Spleen (tissue), 11 donors: ENCODE measurements around the gene TTC7B. TPM values are rescaled to one million over a fixed set of nuclear protein-coding genes. Genes with fewer than 3 reads are reported as not detected.

ENCODE experiments used
- DNase-seq: peaks from one replicate; pipeline ENCODE4 v3.0.0-alpha.2; 2020
- H3K27ac ChIP-seq, 8 donors: fragments of 200-600 bp; sonication (generic) in 7 of 8; 1 replicate in 4 of 8; 2 replicates in 4 of 8; pipeline versions ENCODE4 v1.5.0 to v1.8.0; 2016 to 2021; ENCODE audit warnings: inconsistent platforms in 4 of 8, mild to moderate bottlenecking in 4 of 8, moderate library complexity in 1 of 8
- H3K27me3 ChIP-seq, 7 donors: fragments of 200-600 bp; sonication (generic) in 6 of 7; replicated peaks in 1 of 7; 1 replicate in 4 of 7; 2 replicates in 3 of 7; pipeline versions ENCODE4 v1.5.0 to v1.8.0; 2016 to 2021; ENCODE audit warnings: inconsistent platforms in 3 of 7, mild to moderate bottlenecking in 1 of 7
- H3K36me3 ChIP-seq, 6 donors: fragments of 200-600 bp; sonication (generic) in 5 of 6; 1 replicate in 4 of 6; 2 replicates in 2 of 6; pipeline versions ENCODE4 v1.5.0 to v1.8.0; 2016 to 2021; ENCODE audit warnings: inconsistent platforms in 2 of 6
- H3K4me1 ChIP-seq, 6 donors: fragments of 200-600 bp; sonication (generic) in 5 of 6; 1 replicate in 3 of 6; 2 replicates in 3 of 6; pipeline versions ENCODE4 v1.5.0 to v1.8.0; 2016 to 2021; ENCODE audit warnings: inconsistent platforms in 3 of 6
- H3K4me3 ChIP-seq, 8 donors: fragments of 200-600 bp; sonication (generic) in 7 of 8; 1 replicate in 4 of 8; 2 replicates in 4 of 8; pipeline versions ENCODE4 v1.5.0 to v1.8.0; 2016 to 2021; ENCODE audit warnings: inconsistent platforms in 4 of 8, mild to moderate bottlenecking in 4 of 8, moderate library complexity in 2 of 8
- H3K9me3 ChIP-seq, 8 donors: fragments of 200-600 bp; sonication (generic) in 7 of 8; 1 replicate in 4 of 8; 2 replicates in 4 of 8; pipeline versions ENCODE4 v1.5.0 to v1.8.0; 2016 to 2021; ENCODE audit warnings: inconsistent platforms in 4 of 8
- POLR2A ChIP-seq, 3 donors: fragments of 450-650 bp; IDR thresholded peaks; one replicate each; pipeline ENCODE4 v1.5.1; 2017; ENCODE audit warnings: antibody characterized with exemption in 3 of 3, mild to moderate bottlenecking in 1 of 3
- POLR2AphosphoS5 ChIP-seq, 3 donors: sonication (generic); formaldehyde crosslinking; IDR thresholded peaks; one replicate each; pipeline ENCODE4 v1.5.1; 2017; ENCODE audit warnings: antibody characterized with exemption in 3 of 3
- WGBS, 5 donors: extraction: QIAGEN DNeasy Blood & Tissue Kit in 3 of 5; methylation state at CpG; one replicate each; pipeline versions ENCODE4 v1.1.5 to v1.1.7; 2013 to 2018; 5-methylcytosine and 5-hydroxymethylcytosine counted together
- intact Hi-C: fragments of 100-400 bp; cut with DNase I; formaldehyde crosslinking; loops from one replicate; pipeline ENCODE4 v1.15.0; 2023; ENCODE audit warnings: low total_unique reads
- polyA plus RNA-seq, 3 donors: library from polyadenylated mRNA; stranded (reverse); fragments of 200-250 nt; gene quantifications; one replicate each; pipeline ENCODE4 v1.2.1, GENCODE V29; 2013
- total RNA-seq, 7 donors: library from RNA; depleted of rRNA in 3 of 7; stranded (reverse); fragments of >200 nt in 3 of 7; fragmentation: NEBNext Ultra II Directional in 4 of 7; extraction: Animal tissue kit (Norgen Biotek cat#: 25700) in 4 of 7; gene quantifications; one replicate each; pipeline versions ENCODE4 v1.1.0 to v1.2.1, GENCODE V29; 2016 to 2021
- TF ChIP-seq, protein P1 (sequence below), 11 experiments: fragments of 200-600 bp in 7 of 11; fragments of 450-650 bp in 4 of 11; sonication (generic) in 4 of 11; IDR thresholded peaks in 8 of 11; conservative IDR thresholded peaks in 3 of 11; 1 replicate in 7 of 11; 2 replicates in 4 of 11; pipeline versions ENCODE4 v1.4.0 to v1.8.0; 2016 to 2021; ENCODE audit warnings: antibody characterized with exemption in 11 of 11, inconsistent platforms in 4 of 11, mild to moderate bottlenecking in 1 of 11
- donor health status: healthy with polysubstance abuse.
- donor health status: DM: no; HTN: no; CAD: no; lungs with moderate emphysema.
- donor health status: DM: no; HTN: no; CAD: no.
- donor health status: Bipolar disorder and iron deficiency.
- donor health status: healthy.
- donor health status: DM: no; HTN: no; CAD: no.
- donor health status: DM: yes; HTN: yes; CAD: no.

TTC7B gene
- total and polyA plus RNA-seq, 10 donors, result 6.6 to 98.4 (median 62.6) TPM

DNA sequence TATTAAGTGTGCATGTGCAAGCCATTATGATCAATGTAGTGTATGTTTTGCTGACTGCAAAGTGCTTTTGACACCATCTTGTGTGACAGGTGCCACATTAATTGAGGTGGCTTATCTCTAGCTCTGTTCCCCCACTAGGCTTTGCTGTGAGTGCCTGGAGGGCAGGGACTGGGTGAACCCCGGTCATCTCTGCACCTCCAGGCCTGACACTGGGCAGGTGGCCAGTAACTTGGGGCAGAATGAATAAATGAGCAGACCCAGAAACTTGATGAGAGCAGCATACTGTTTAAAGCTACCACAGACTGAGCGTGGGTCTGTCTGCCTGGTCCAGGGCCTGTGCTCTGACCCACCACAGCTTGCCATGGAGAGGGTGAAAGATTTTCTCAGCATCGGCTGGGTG is 267.8 kb downstream of the TTC7B start:
- peaks cover 0 to 17% (median 0%) of the 10 kb centered on the region in 6 donors for H3K36me3 ChIP-seq
- H3K4me1 ChIP-seq, result peaks cover 0 to 15% (median 3%) of the 10 kb centered on the region in 6 donors
- peaks cover 0 to 5% (median 0%) of the 10 kb centered on the region in 8 donors for H3K9me3 ChIP-seq
- no peak overlapping the region for H3K27ac ChIP-seq
- WGBS, 5 donors, result 87 to 95% (median 92%) methylated on average over 3 of the region's 3 CpGs
- DNase-seq, result peak; percentile 43
- H3K4me3 ChIP-seq, result no peak overlapping the region
- no peaks in the 10 kb centered on the region for H3K27me3 ChIP-seq
- intact Hi-C loops, result no loop called here
- TF ChIP-seq POLR2A (IDR thresholded peaks at IDR 0.05), result no peak
- TF ChIP-seq POLR2AphosphoS5 (IDR thresholded peaks at IDR 0.05), result no peak
- TF ChIP-seq, protein P1, sequence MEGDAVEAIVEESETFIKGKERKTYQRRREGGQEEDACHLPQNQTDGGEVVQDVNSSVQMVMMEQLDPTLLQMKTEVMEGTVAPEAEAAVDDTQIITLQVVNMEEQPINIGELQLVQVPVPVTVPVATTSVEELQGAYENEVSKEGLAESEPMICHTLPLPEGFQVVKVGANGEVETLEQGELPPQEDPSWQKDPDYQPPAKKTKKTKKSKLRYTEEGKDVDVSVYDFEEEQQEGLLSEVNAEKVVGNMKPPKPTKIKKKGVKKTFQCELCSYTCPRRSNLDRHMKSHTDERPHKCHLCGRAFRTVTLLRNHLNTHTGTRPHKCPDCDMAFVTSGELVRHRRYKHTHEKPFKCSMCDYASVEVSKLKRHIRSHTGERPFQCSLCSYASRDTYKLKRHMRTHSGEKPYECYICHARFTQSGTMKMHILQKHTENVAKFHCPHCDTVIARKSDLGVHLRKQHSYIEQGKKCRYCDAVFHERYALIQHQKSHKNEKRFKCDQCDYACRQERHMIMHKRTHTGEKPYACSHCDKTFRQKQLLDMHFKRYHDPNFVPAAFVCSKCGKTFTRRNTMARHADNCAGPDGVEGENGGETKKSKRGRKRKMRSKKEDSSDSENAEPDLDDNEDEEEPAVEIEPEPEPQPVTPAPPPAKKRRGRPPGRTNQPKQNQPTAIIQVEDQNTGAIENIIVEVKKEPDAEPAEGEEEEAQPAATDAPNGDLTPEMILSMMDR (IDR thresholded peaks at IDR 0.05 in 8 of 11, conservative IDR thresholded peaks at IDR 0.05 in 3 of 11), result no peak

DNA sequence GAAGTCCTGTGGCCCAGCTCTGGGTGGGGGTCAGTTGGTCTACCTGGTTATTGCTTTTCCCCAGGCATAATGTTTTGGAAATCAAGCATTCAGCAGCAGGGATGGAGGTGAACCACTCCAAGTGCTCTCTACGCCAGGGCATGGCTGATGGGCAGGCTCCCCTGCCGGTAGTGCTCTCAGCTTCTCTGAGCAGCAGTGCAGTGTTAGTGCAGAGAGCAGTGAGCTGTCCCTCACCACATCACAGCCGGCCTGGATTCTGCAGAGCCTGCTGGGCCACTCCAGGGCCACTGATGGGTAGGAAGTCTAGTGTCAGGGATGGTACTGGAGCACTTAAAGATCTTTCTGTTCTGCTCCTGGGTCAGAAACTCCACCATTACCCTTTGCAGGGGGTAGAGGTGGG is 268.3 kb downstream of the TTC7B start:
- Histone ChIP-seq H3K4me3 (no peak overlapping the region), H3K4me1 (peaks cover 0 to 15% (median 3%) of the 10 kb centered on the region in 6 donors), H3K9me3 (peaks cover 0 to 5% (median 0%) of the 10 kb centered on the region in 8 donors), H3K27ac (no peak overlapping the region), H3K27me3 (no peaks in the 10 kb centered on the region), H3K36me3 (peaks cover 0 to 17% (median 0%) of the 10 kb centered on the region in 6 donors)
- intact Hi-C loops, result no loop called here
- TF ChIP-seq POLR2A (IDR thresholded peaks at IDR 0.05) (no peak), POLR2AphosphoS5 (IDR thresholded peaks at IDR 0.05) (no peak)
- TF ChIP-seq, protein P1 (IDR thresholded peaks at IDR 0.05 in 8 of 11, conservative IDR thresholded peaks at IDR 0.05 in 3 of 11), result no peak
- 91 to 100% (median 94%) methylated on average over 3 of the region's 3 CpGs for WGBS, 5 donors
- peak; percentile 56 for DNase-seq

DNA sequence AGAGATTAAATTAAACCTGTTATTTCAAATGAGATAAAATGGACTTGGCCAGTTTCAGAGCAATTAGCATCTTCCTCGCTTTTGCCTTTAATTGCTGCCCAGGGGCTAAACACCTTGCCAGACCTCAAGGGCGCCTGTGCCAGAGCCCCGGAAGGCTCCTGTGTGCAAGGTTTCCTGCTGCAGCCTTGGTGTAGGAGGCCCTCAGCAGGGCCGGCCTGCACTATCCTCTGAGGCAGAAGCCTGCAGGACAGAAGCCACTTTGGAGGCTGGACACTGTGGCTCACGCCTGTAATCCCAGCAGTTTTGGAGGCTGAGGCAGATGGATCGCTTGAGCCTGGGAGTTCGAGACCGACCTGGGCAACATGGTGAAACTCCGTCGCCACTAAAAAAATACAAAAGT is 269.0 kb downstream of the TTC7B start:
- Histone ChIP-seq H3K4me3 (no peak overlapping the region), H3K27ac (no peak overlapping the region), H3K27me3 (no peaks in the 10 kb centered on the region), H3K9me3 (peaks cover 0 to 5% (median 0%) of the 10 kb centered on the region in 8 donors), H3K36me3 (peaks cover 0 to 17% (median 0%) of the 10 kb centered on the region in 6 donors), H3K4me1 (peaks cover 0 to 15% (median 3%) of the 10 kb centered on the region in 6 donors)
- WGBS, 5 donors, result 91 to 96% (median 94%) methylated on average over 10 of the region's 10 CpGs
- intact Hi-C loops, result no loop called here
- DNase-seq, result peak; percentile 33
- TF ChIP-seq POLR2A (IDR thresholded peaks at IDR 0.05), result no peak
- TF ChIP-seq, protein P1 (IDR thresholded peaks at IDR 0.05 in 8 of 11, conservative IDR thresholded peaks at IDR 0.05 in 3 of 11), result no peak
- TF ChIP-seq POLR2AphosphoS5 (IDR thresholded peaks at IDR 0.05), result no peak

DNA sequence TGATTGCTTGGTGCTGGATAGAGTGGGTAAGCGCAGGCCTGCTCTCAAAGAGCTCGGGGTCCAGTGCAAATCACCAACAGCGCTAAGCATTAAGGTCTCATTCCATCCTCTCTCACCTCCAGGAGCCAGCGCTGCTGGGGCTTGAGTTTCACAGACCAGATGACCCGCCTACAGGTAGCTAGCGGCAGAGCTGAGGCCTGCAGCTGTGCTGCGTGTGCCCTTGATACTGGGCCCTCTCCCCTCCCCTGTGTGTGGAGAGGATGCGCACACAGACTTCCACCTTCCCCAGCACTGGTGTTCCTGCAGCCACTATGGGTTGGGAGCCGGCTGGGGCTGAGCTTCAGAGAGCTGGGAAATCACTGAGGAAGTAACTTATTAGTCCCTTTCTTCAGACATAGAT is 269.5 kb downstream of the TTC7B start:
- 80 to 91% (median 87%) methylated on average over 9 of the region's 9 CpGs for WGBS, 5 donors
- intact Hi-C loops, result no loop called here

More for the DNA sequence above, 269.5 kb downstream of the TTC7B start:
- H3K27ac ChIP-seq, result no peak overlapping the region
- TF ChIP-seq, protein P1 (IDR thresholded peaks at IDR 0.05 in 8 of 11, conservative IDR thresholded peaks at IDR 0.05 in 3 of 11), result no peak
- TF ChIP-seq POLR2A (IDR thresholded peaks at IDR 0.05), result no peak
- TF ChIP-seq POLR2AphosphoS5 (IDR thresholded peaks at IDR 0.05), result no peak
- peaks cover 0 to 13% (median 0%) of the 10 kb centered on the region in 6 donors for H3K36me3 ChIP-seq
- H3K4me3 ChIP-seq, result no peak overlapping the region
- no peaks in the 10 kb centered on the region for H3K27me3 ChIP-seq
- DNase-seq, result peak; percentile 30
- peaks cover 0 to 5% (median 0%) of the 10 kb centered on the region in 8 donors for H3K9me3 ChIP-seq
- peaks cover 0 to 15% (median 3%) of the 10 kb centered on the region in 6 donors for H3K4me1 ChIP-seq
